ENCODE data around the gene B3GAT2. TPM values are rescaled to one million over a fixed set of nuclear protein-coding genes. Genes with fewer than 3 reads are reported as not detected.

Gene B3GAT2
- total RNA-seq, 1 donor from 2014 or later: not detected

- no peak for TF ChIP-seq CTCF (IDR thresholded peaks at IDR 0.05; ENCODE audit: unreplicated experiment)
- Mint-ChIP-seq H3K4me1 (peaks cover 8% of the 10 kb centered on the region), H3K36me3 (no peaks in the 10 kb centered on the region), H3K27me3 (ENCODE audit: low read depth) (no peaks in the 10 kb centered on the region), H3K4me3 (no peak overlapping the region), H3K9me3 (peaks cover 5% of the 10 kb centered on the region), H3K27ac (no peak overlapping the region)
- no peak for DNase-seq (ENCODE audit: low spot score in 2 of 2, unreplicated experiment in 2 of 2)
These were observed 125.4 kb downstream of the B3GAT2 start for GRCh38 chr6:70831427-70831826.

- Mint-ChIP-seq H3K27me3 (ENCODE audit: low read depth) (no peaks in the 10 kb centered on the region), H3K4me1 (peaks cover 9% of the 10 kb centered on the region), H3K36me3 (peaks cover 5% of the 10 kb centered on the region), H3K4me3 (no peak overlapping the region), H3K27ac (no peak overlapping the region), H3K9me3 (peaks cover 8% of the 10 kb centered on the region)
- TF ChIP-seq CTCF (IDR thresholded peaks at IDR 0.05; ENCODE audit: unreplicated experiment): no peak
- no peak for DNase-seq (ENCODE audit: low spot score in 2 of 2, unreplicated experiment in 2 of 2)
These were observed 133.2 kb downstream of the B3GAT2 start for GRCh38 chr6:70823651-70824050.

- Mint-ChIP-seq H3K4me1 (peaks cover 9% of the 10 kb centered on the region), H3K36me3 (peaks cover 5% of the 10 kb centered on the region), H3K9me3 (peaks cover 8% of the 10 kb centered on the region), H3K4me3 (no peak overlapping the region), H3K27me3 (ENCODE audit: low read depth) (no peaks in the 10 kb centered on the region), H3K27ac (peak overlapping the region; percentile 31)
- no peak for TF ChIP-seq CTCF (IDR thresholded peaks at IDR 0.05; ENCODE audit: unreplicated experiment)
- no peak for DNase-seq (ENCODE audit: low spot score in 2 of 2, unreplicated experiment in 2 of 2)
These were observed 135.1 kb downstream of the B3GAT2 start for GRCh38 chr6:70821751-70822150.

GRCh38 chr6:70820778-70821177 is 136.1 kb downstream of the B3GAT2 start:
- Mint-ChIP-seq H3K27ac (no peak overlapping the region), H3K27me3 (ENCODE audit: low read depth) (no peaks in the 10 kb centered on the region), H3K9me3 (peaks cover 8% of the 10 kb centered on the region), H3K4me3 (no peak overlapping the region), H3K4me1 (peaks cover 9% of the 10 kb centered on the region), H3K36me3 (peaks cover 5% of the 10 kb centered on the region)
- DNase-seq (ENCODE audit: low spot score in 2 of 2, unreplicated experiment in 2 of 2): no peak
- TF ChIP-seq CTCF (IDR thresholded peaks at IDR 0.05; ENCODE audit: unreplicated experiment): no peak

- no peak for TF ChIP-seq CTCF (IDR thresholded peaks at IDR 0.05; ENCODE audit: unreplicated experiment)
- Mint-ChIP-seq H3K4me1 (peaks cover 9% of the 10 kb centered on the region), H3K36me3 (peaks cover 5% of the 10 kb centered on the region), H3K27me3 (ENCODE audit: low read depth) (no peaks in the 10 kb centered on the region), H3K27ac (no peak overlapping the region), H3K4me3 (no peak overlapping the region), H3K9me3 (peaks cover 8% of the 10 kb centered on the region)
- DNase-seq (ENCODE audit: low spot score in 2 of 2, unreplicated experiment in 2 of 2): no peak
These were observed 137.2 kb downstream of the B3GAT2 start for GRCh38 chr6:70819646-70820045.

GRCh38 chr6:70813885-70814284 is 143.0 kb downstream of the B3GAT2 start:
- Mint-ChIP-seq H3K4me1 (no peaks in the 10 kb centered on the region), H3K9me3 (no peaks in the 10 kb centered on the region)

More at GRCh38 chr6:70813885-70814284, 143.0 kb downstream of the B3GAT2 start:
- no peak overlapping the region for H3K27ac Mint-ChIP-seq
- H3K4me3 Mint-ChIP-seq: no peak overlapping the region
- TF ChIP-seq CTCF (IDR thresholded peaks at IDR 0.05; ENCODE audit: unreplicated experiment): no peak
- no peak for DNase-seq (ENCODE audit: low spot score in 2 of 2, unreplicated experiment in 2 of 2)
- H3K36me3 Mint-ChIP-seq: no peaks in the 10 kb centered on the region
- H3K27me3 Mint-ChIP-seq (ENCODE audit: low read depth): no peaks in the 10 kb centered on the region

Data from mesothelial cell of epicardium (in vitro differentiated cells).